PFSK-1 (cell line): ENCODE results near the gene HAP1.

Experiments used
- POLR2AphosphoS5 ChIP-seq: IDR thresholded peaks from 2 replicates; pipeline ENCODE4 v1.6.1; 2012; ENCODE audit warnings: low read depth, mild to moderate bottlenecking, control low read depth, low read length, moderate library complexity
- REST ChIP-seq, 2 experiments: IDR thresholded peaks; 2 replicates each; pipeline versions ENCODE4 v1.6.1 to v1.8.0; 2011 to 2012; ENCODE audit warnings: low read depth in 2 of 2, low read length in 2 of 2, control low read depth in 1 of 2, inconsistent platforms in 1 of 2, mild to moderate bottlenecking in 1 of 2, moderate library complexity in 1 of 2; ENCODE audit not compliant: insufficient read depth in 1 of 2
- TAF1 ChIP-seq: IDR thresholded peaks from 2 replicates; pipeline ENCODE4 v1.6.1; 2012; ENCODE audit warnings: low read length, control low read depth, borderline replicate concordance; ENCODE audit not compliant: insufficient read depth

GRCh38 chr17:41702712-41703111 is 31.7 kb downstream of the HAP1 start:
- TF ChIP-seq REST (IDR thresholded peaks at IDR 0.05; ENCODE audit: insufficient read depth in 1 of 2, low read depth in 2 of 2, low read length in 2 of 2) (no peak), POLR2AphosphoS5 (no peak), TAF1 (no peak)
